HG03442 (cell line): ENCODE measurements around the gene GIMAP7.
"Not testable (repeated sequence)": the region's sequence is repeated elsewhere in the genome, so short reads cannot be mapped to it uniquely, and the experiment has no call there.

Experiments
- ATAC-seq: cut with Tn5 transposase; IDR thresholded peaks from one replicate; pipeline ENCODE4 v1.9.1; 2021; ENCODE audit warnings: mild to moderate bottlenecking, moderate library complexity; ENCODE audit not compliant: unreplicated experiment

GIMAP7 gene

GRCh38 chr7:150511048-150511447 is 3.6 kb upstream of the GIMAP7 start:
- no peak for ATAC-seq

- no peak for ATAC-seq
Observed at GRCh38 chr7:150513758-150514157, 914 bp upstream of the GIMAP7 start.

GRCh38 chr7:150515248-150516147 is 826 bp downstream of the GIMAP7 start:
- ATAC-seq: no peak

- ATAC-seq: no peak
Observed at GRCh38 chr7:150516956-150517745, 2.5 kb downstream of the GIMAP7 start.

- ATAC-seq: no peak
Observed at GRCh38 chr7:150519310-150519709, 4.6 kb downstream of the GIMAP7 start.

GRCh38 chr7:150520145-150520544 is 5.5 kb downstream of the GIMAP7 start:
- ATAC-seq: no peak

- not testable (repeated sequence) for ATAC-seq
Observed at GRCh38 chr7:150522931-150523330, 8.3 kb downstream of the GIMAP7 start.

- no peak for ATAC-seq
Observed at GRCh38 chr7:150524018-150524417, 9.3 kb downstream of the GIMAP7 start.

- ATAC-seq: no peak
Observed at GRCh38 chr7:150531704-150532103, 17.0 kb downstream of the GIMAP7 start.

GRCh38 chr7:150538259-150538658 is 23.6 kb downstream of the GIMAP7 start:
- ATAC-seq: no peak

- no peak for ATAC-seq
Observed at GRCh38 chr7:150553163-150553562, 38.5 kb downstream of the GIMAP7 start.

GRCh38 chr7:150556521-150557138 is 42.0 kb downstream of the GIMAP7 start:
- no peak for ATAC-seq

- ATAC-seq: no peak
Observed at GRCh38 chr7:150560486-150560885, 45.8 kb downstream of the GIMAP7 start.

GRCh38 chr7:150562919-150563318 is 48.2 kb downstream of the GIMAP7 start:
- no peak for ATAC-seq

GRCh38 chr7:150564006-150564405 is 49.3 kb downstream of the GIMAP7 start:
- ATAC-seq: no peak

GRCh38 chr7:150564566-150564965 is 49.9 kb downstream of the GIMAP7 start:
- no peak for ATAC-seq

GRCh38 chr7:150565239-150565638 is 50.6 kb downstream of the GIMAP7 start:
- no peak for ATAC-seq

- no peak for ATAC-seq
Observed at GRCh38 chr7:150566123-150566522, 51.5 kb downstream of the GIMAP7 start.

- no peak for ATAC-seq
Observed at GRCh38 chr7:150566572-150566971, 51.9 kb downstream of the GIMAP7 start.

- ATAC-seq: no peak
Observed at GRCh38 chr7:150567169-150567568, 52.5 kb downstream of the GIMAP7 start, which contains the start of gene GIMAP4. Gene GIMAP4 (plus strand): TSS chr7:150567390. CDS start chr7:150569902, 2,512 bp downstream.

GRCh38 chr7:150567871-150568301 is 53.2 kb downstream of the GIMAP7 start:
- no peak for ATAC-seq
